GM12891 (cell line): ENCODE results near the gene UNC13A.

ENCODE experiments used
- PAX5 ChIP-seq: IDR thresholded peaks from 2 replicates; pipeline ENCODE4 v1.6.1; 2011; ENCODE audit warnings: low read length, moderate library complexity, mild to moderate bottlenecking; ENCODE audit not compliant: insufficient read depth, severe bottlenecking
- POLR2A ChIP-seq: IDR thresholded peaks from 2 replicates; pipeline ENCODE4 v1.6.1; 2011; ENCODE audit warnings: low read depth, low read length, control low read depth
- POLR2AphosphoS5 ChIP-seq: IDR thresholded peaks from 2 replicates; pipeline ENCODE4 v1.6.1; 2011; ENCODE audit warnings: low read depth, low read length, control low read depth
- POU2F2 ChIP-seq: IDR thresholded peaks from 2 replicates; pipeline ENCODE4 v1.6.1; 2011; ENCODE audit warnings: low read depth, mild to moderate bottlenecking, control low read depth, low read length, moderate library complexity
- SPI1 ChIP-seq: IDR thresholded peaks from 2 replicates; pipeline ENCODE4 v1.6.1; 2011; ENCODE audit warnings: low read depth, low read length, control low read depth
- TAF1 ChIP-seq: IDR thresholded peaks from 2 replicates; pipeline ENCODE4 v1.6.1; 2011; ENCODE audit warnings: low read depth, low read length, control low read depth

DNA sequence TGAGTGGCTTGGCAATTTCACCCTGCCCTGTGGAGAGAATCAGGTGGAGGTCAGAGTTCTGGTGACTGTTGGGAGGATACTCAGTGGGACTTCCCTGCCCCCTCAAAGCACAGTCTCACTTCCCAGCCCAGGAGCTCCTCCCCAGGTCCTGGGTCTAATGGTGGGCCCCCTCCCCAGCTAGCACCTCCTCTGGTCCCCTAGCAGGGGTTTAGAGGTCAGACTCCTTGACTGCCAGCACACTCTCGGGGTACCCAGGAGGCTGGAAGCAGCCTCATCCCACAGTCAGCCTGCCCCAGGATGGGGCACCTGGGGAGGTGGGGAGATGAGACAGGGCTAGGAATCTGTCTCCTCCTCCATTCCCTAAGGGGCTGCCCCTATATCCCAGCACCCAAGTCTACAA, 67.5 kb downstream of the UNC13A start:
- no peak for TF ChIP-seq POLR2AphosphoS5
- TF ChIP-seq POLR2A = no peak
- TF ChIP-seq TAF1 = no peak
- no peak for TF ChIP-seq POU2F2
- no peak for TF ChIP-seq SPI1
- TF ChIP-seq PAX5 = no peak
